Tibial nerve (tissue), 4 donors: ENCODE data around the gene DPAGT1.

Source experiments
- CTCF ChIP-seq, 5 experiments: fragments of 200-600 bp in 3 of 5; fragments of 450-650 bp in 2 of 5; sonication (generic) in 3 of 5; IDR thresholded peaks; one replicate each; pipeline ENCODE4 v1.5.1; 2016 to 2019; ENCODE audit warnings: antibody characterized with exemption in 5 of 5, mild to moderate bottlenecking in 3 of 5, moderate library complexity in 2 of 5
- EP300 ChIP-seq, 2 donors: sonication (generic); formaldehyde crosslinking; IDR thresholded peaks; one replicate each; pipeline ENCODE4 v1.6.1; 2017; ENCODE audit warnings: antibody characterized with exemption in 2 of 2, mild to moderate bottlenecking in 1 of 2

- no peak for TF ChIP-seq CTCF (IDR thresholded peaks at IDR 0.05)
- TF ChIP-seq EP300 (IDR thresholded peaks at IDR 0.05): peak; percentile 34 to 81
These were observed at the start of gene DPAGT1 for GRCh38 chr11:119101759-119102423.
